Naive B cell (primary cell): ENCODE measurements around the gene FCMR. TPM values are rescaled to one million over a fixed set of nuclear protein-coding genes. Genes with fewer than 3 reads are reported as not detected.
A peak's percentile ranks its signal among the peaks of the same experiment; 100 is the strongest.

Experiments
- ATAC-seq, 2 donors: fragments of 150-1000 bp; cut with Tn5 transposase; 2 replicates each; pipeline ENCODE4 v1.10.0; 2021; ENCODE audit warnings: low read depth in 2 of 2, mild to moderate bottlenecking in 2 of 2, moderate library complexity in 2 of 2
- DNase-seq: peaks from one replicate; pipeline ENCODE4 v3.0.0; 2022
- H3K27ac Mint-ChIP-seq, 6 donors: one replicate each; pipeline ENCODE4 v1.8.0; 2020 to 2022; ENCODE audit warnings: mild to moderate bottlenecking in 6 of 6, mixed read lengths in 6 of 6, moderate library complexity in 5 of 6, inconsistent platforms in 2 of 6
- H3K27me3 Mint-ChIP-seq, 3 donors: one replicate each; pipeline ENCODE4 v1.8.0; 2021 to 2022; ENCODE audit warnings: mixed read lengths in 3 of 3, mild to moderate bottlenecking in 1 of 3
- H3K36me3 Mint-ChIP-seq, 2 donors: one replicate each; pipeline ENCODE4 v1.8.0; 2020 to 2022; ENCODE audit warnings: mixed read lengths in 2 of 2, inconsistent platforms in 1 of 2, mild to moderate bottlenecking in 1 of 2
- H3K4me1 Mint-ChIP-seq, 3 donors: one replicate each; pipeline ENCODE4 v1.8.0; 2020 to 2022; ENCODE audit warnings: mixed read lengths in 3 of 3, inconsistent platforms in 1 of 3, mild to moderate bottlenecking in 1 of 3, moderate library complexity in 1 of 3
- H3K4me3 Mint-ChIP-seq, 8 donors: one replicate each; pipeline ENCODE4 v1.8.0; 2020 to 2022; ENCODE audit warnings: mild to moderate bottlenecking in 8 of 8, mixed read lengths in 8 of 8, moderate library complexity in 8 of 8, inconsistent platforms in 2 of 8
- H3K9me3 Mint-ChIP-seq, 7 donors: one replicate each; pipeline ENCODE4 v1.8.0; 2020 to 2022; ENCODE audit warnings: mixed read lengths in 7 of 7, mild to moderate bottlenecking in 5 of 7, inconsistent platforms in 2 of 7, moderate library complexity in 1 of 7
- polyA plus RNA-seq, 6 donors: library from polyadenylated mRNA; unstranded; fragments of 300-500 nt; fragmentation: Illumina TruSeq; gene quantifications; one replicate each; pipeline ENCODE4 v1.2.3, GENCODE V29; 2021; ENCODE audit warnings: low read depth in 6 of 6

The FCMR gene
- polyA plus RNA-seq, 6 donors from 2014 or later = 1,550 to 2,548 (median 1,723) TPM

GRCh38 chr1:206944703-206945102 is 23.0 kb upstream of the FCMR start:
- Mint-ChIP-seq H3K4me3 (no peak overlapping the region), H3K27ac (no peak overlapping the region), H3K4me1 (peaks cover 7 to 10% (median 8%) of the 10 kb centered on the region in 3 donors), H3K27me3 (peaks cover 12 to 29% (median 20%) of the 10 kb centered on the region in 3 donors), H3K36me3 (no peaks in the 10 kb centered on the region), H3K9me3 (peaks cover 0 to 2% (median 0%) of the 10 kb centered on the region in 7 donors)
- DNase-seq = no peak
- ATAC-seq = no peak

DNA sequence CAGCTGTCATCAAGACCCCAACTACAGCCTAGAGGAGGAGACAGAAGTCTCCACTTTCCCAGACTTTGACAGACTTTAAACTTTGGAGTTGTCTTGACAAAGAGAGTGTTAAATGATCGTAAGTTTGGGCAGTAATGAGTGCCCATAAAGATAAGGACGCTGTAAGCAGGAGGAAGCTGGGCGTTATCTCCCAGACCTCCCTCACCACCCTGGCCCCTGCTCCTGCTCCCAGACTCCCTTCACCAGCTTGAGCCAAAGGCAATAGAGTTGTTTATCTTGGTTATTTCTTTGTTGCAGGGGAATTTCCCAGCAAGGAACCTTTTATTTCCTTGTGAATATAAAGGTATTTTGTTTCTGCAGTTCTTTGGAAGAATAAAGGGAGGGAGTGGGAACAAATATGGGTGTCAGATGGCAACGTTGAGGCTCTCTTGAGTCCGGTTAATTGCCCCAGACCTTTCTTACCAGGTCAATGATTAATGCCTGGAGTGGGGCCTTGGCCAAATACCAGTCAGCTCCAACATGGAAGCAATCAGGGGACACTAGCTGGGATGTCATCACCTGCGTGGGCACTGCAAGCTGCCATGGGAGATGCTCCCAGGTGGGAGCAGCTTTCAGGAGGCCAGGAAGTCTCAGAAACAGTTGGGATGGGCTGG is 20.2 kb upstream of the FCMR start:
- ATAC-seq (no peak), DNase-seq (no peak)
- Mint-ChIP-seq H3K4me3 (no peak overlapping the region), H3K27ac (peak overlapping the region in 1 of 6 donors; percentile 61), H3K27me3 (peaks cover 8 to 26% (median 17%) of the 10 kb centered on the region in 3 donors), H3K4me1 (peaks cover 0 to 3% (median 2%) of the 10 kb centered on the region in 3 donors), H3K9me3 (no peaks in the 10 kb centered on the region), H3K36me3 (no peaks in the 10 kb centered on the region)

DNA sequence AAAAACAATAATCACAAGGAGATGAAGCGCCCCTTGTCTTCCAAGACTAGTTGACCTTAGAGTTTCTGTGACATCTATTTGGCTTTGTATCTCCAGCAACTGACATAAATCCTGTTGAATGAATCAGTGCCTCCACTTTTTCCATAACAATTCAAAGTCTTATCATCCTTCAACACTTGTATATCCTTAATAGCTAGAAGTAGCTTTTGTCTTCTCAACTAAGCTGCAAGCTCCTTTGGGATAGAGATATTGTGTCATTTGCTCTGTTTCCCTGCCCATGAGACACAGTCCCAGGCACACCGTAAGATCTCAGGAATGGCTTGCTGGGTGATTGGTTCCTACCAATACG is 18.8 kb upstream of the FCMR start:
- peaks cover 0 to 2% (median under 1%) of the 10 kb centered on the region in 3 donors for H3K4me1 Mint-ChIP-seq
- DNase-seq (no peak), ATAC-seq (no peak)
- no peaks in the 10 kb centered on the region for H3K36me3 Mint-ChIP-seq
- H3K27me3 Mint-ChIP-seq = peaks cover 0 to 14% (median 7%) of the 10 kb centered on the region in 3 donors
- H3K9me3 Mint-ChIP-seq = no peaks in the 10 kb centered on the region
- H3K4me3 Mint-ChIP-seq = no peak overlapping the region
- H3K27ac Mint-ChIP-seq = no peak overlapping the region

GRCh38 chr1:206939841-206940587 is 18.3 kb upstream of the FCMR start:
- DNase-seq (no peak), ATAC-seq (no peak)
- Mint-ChIP-seq H3K27me3 (peaks cover 0 to 9% (median 7%) of the 10 kb centered on the region in 3 donors), H3K27ac (no peak overlapping the region), H3K36me3 (no peaks in the 10 kb centered on the region), H3K4me1 (peaks cover 2 to 6% (median 3%) of the 10 kb centered on the region in 3 donors), H3K4me3 (no peak overlapping the region), H3K9me3 (no peaks in the 10 kb centered on the region)

DNA sequence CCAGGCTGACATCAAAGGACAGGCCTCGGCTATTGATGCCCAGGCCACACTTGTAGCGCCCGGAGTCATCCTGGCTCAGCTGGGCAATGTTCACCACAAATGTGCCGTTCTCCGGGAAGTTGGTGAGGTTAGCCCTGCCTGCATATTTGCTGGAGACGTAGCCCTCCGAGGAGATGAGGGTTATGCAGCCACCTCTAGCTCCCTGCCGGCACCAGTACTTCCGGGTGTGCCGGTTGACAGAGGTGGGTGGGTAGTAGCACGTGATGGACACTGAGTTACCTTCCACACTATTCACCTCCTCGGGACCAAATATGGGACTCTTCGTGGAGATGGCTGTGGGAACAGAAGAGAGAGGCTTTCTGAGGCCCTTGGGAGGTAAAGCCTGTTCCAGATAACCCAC is 17.4 kb upstream of the FCMR start:
- no peak overlapping the region for H3K27ac Mint-ChIP-seq
- H3K4me3 Mint-ChIP-seq = no peak overlapping the region
- ATAC-seq = no peak
- H3K36me3 Mint-ChIP-seq = no peaks in the 10 kb centered on the region
- no peak for DNase-seq
- H3K4me1 Mint-ChIP-seq = peaks cover 2 to 8% (median 4%) of the 10 kb centered on the region in 3 donors
- peaks cover 0 to 7% (median 5%) of the 10 kb centered on the region in 3 donors for H3K27me3 Mint-ChIP-seq
- no peaks in the 10 kb centered on the region for H3K9me3 Mint-ChIP-seq

GRCh38 chr1:206937425-206937824 is 15.7 kb upstream of the FCMR start:
- ATAC-seq (no peak), DNase-seq (no peak)
- Mint-ChIP-seq H3K27me3 (no peaks in the 10 kb centered on the region), H3K27ac (no peak overlapping the region), H3K4me3 (no peak overlapping the region), H3K9me3 (no peaks in the 10 kb centered on the region), H3K4me1 (peaks cover 14 to 20% (median 15%) of the 10 kb centered on the region in 3 donors), H3K36me3 (no peaks in the 10 kb centered on the region)

DNA sequence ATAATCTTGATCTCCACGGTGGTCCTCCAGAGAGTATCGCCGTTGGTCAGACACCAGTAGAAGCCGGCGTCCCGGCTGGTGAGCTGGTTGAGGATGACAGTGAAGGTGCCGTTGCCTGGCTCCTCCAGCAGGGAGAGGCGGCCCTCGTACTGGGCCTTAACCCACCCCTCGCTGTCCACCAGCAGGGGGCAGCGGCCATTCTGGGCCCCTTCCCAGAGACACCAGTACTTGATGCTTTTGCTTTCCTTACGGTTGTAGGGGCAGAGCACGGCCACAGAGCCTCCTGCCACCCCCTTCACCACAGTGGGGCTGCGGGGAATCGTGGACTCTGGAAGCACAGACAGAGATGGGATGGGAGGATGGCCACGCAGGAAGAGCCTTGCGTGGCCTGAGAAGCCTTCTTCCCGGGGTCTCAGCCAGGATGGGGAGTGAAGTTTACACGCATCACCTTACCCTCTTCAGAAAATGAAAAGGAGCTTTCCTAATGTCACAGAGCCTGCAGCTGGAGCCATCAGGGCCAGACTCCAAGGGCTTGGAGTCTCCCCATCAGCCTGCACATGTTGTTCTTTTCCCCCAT is 13.8 kb upstream of the FCMR start:
- ATAC-seq (peak; percentile 38 to 42), DNase-seq (peak; percentile 52)
- Mint-ChIP-seq H3K27ac (peak overlapping the region in 2 of 6 donors; percentile 60 to 67), H3K4me3 (peak overlapping the region in 1 of 8 donors; percentile 75), H3K27me3 (no peaks in the 10 kb centered on the region), H3K4me1 (peaks cover 33 to 38% (median 33%) of the 10 kb centered on the region in 3 donors), H3K36me3 (no peaks in the 10 kb centered on the region), H3K9me3 (no peaks in the 10 kb centered on the region)

GRCh38 chr1:206933333-206933945 is 11.7 kb upstream of the FCMR start:
- DNase-seq = peak; percentile 69
- no peaks in the 10 kb centered on the region for H3K27me3 Mint-ChIP-seq
- H3K36me3 Mint-ChIP-seq = no peaks in the 10 kb centered on the region
- H3K4me3 Mint-ChIP-seq = peak overlapping the region in 6 of 8 donors; percentile 41 to 84 (median 70)
- H3K27ac Mint-ChIP-seq = peak overlapping the region in 5 of 6 donors; percentile 62 to 99 (median 98)
- no peaks in the 10 kb centered on the region for H3K9me3 Mint-ChIP-seq
- H3K4me1 Mint-ChIP-seq = peaks cover 47 to 54% (median 52%) of the 10 kb centered on the region in 3 donors
- peak; percentile 49 to 50 for ATAC-seq

DNA sequence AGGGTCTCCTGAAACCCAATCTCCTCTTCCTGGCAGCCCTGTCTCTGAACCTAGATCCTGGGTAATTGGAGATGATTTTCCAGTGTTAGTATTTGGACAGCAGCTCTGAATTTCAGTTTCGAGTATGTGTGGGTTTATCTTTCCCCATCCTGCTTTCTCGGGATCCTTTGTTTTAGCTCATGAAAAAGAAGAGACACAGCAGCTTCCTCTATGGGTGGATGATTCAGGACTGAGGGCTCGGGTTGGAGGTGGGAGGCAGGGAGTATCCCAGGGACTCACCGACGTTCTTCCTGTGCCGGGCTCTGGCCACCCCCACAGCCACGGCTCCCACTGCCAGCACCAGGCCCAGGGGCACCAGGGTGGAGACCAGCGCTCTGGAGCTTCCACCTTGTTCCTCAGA is 10.4 kb upstream of the FCMR start:
- no peaks in the 10 kb centered on the region for H3K9me3 Mint-ChIP-seq
- H3K36me3 Mint-ChIP-seq = no peaks in the 10 kb centered on the region
- ATAC-seq (no peak), DNase-seq (no peak)
- peak overlapping the region in 6 of 8 donors; percentile 33 to 93 (median 80) for H3K4me3 Mint-ChIP-seq
- peaks cover 57 to 67% (median 62%) of the 10 kb centered on the region in 3 donors for H3K4me1 Mint-ChIP-seq
- H3K27me3 Mint-ChIP-seq = no peaks in the 10 kb centered on the region
- peak overlapping the region; percentile 97 to 100 (median 99) for H3K27ac Mint-ChIP-seq

DNA sequence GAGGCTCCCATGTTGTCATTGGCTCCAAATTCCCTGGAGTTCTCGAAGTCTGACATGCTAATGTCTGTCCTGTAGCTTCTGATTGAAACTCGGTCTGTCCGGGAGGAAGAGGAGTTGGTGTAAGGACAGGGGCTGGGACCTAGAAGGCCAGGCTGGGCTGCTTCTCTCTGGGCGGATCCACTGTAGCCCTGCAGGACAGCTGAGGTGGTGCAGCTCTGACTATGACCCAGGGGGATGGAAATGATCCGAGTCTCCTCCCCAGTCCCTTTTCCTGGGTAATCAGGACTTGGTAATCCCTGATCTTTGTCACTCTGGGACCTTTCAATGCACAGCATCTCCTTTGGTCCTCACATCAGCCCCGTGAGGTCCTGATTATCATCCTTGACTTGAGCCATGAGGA is 10.0 kb upstream of the FCMR start:
- DNase-seq (no peak), ATAC-seq (no peak)
- H3K9me3 Mint-ChIP-seq = no peaks in the 10 kb centered on the region
- H3K4me1 Mint-ChIP-seq = peaks cover 58 to 67% (median 62%) of the 10 kb centered on the region in 3 donors
- H3K4me3 Mint-ChIP-seq = peak overlapping the region in 7 of 8 donors; percentile 15 to 93 (median 78)
- H3K27me3 Mint-ChIP-seq = no peaks in the 10 kb centered on the region
- peak overlapping the region; percentile 97 to 100 (median 99) for H3K27ac Mint-ChIP-seq
- no peaks in the 10 kb centered on the region for H3K36me3 Mint-ChIP-seq

GRCh38 chr1:206930210-206930798 is 8.6 kb upstream of the FCMR start:
- Mint-ChIP-seq H3K9me3 (no peaks in the 10 kb centered on the region), H3K27me3 (no peaks in the 10 kb centered on the region), H3K27ac (peak overlapping the region; percentile 97 to 100 (median 99)), H3K36me3 (no peaks in the 10 kb centered on the region), H3K4me3 (peak overlapping the region; percentile 61 to 93 (median 82)), H3K4me1 (peaks cover 58 to 67% (median 59%) of the 10 kb centered on the region in 3 donors)
- ATAC-seq = peak; percentile 75 to 79
- peak; percentile 79 for DNase-seq

DNA sequence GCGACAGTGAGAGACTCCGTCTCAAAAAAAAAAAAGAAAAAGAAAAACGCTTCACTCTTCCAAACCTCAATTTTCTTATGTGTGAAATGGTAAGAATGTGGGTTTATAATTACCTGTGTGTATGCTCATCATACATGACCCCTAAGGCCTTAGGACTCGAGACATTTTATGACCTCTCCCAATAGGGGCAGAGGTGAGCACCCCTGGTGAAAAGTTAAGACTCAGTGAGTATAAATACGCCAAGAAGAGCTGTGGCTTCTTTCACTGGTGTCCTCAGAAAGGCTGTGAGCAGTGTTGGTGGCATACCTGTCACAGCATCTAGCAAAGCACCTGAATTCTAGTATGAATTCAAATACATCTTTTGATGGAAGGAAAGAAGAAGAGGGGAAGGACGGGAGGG is 7.8 kb upstream of the FCMR start:
- DNase-seq (no peak), ATAC-seq (peak in 1 of 2 donors; percentile 8)
- H3K27me3 Mint-ChIP-seq = no peaks in the 10 kb centered on the region
- H3K36me3 Mint-ChIP-seq = no peaks in the 10 kb centered on the region
- H3K27ac Mint-ChIP-seq = peak overlapping the region; percentile 97 to 100 (median 99)
- no peaks in the 10 kb centered on the region for H3K9me3 Mint-ChIP-seq
- peak overlapping the region; percentile 61 to 93 (median 82) for H3K4me3 Mint-ChIP-seq
- peaks cover 54 to 67% (median 54%) of the 10 kb centered on the region in 3 donors for H3K4me1 Mint-ChIP-seq

DNA sequence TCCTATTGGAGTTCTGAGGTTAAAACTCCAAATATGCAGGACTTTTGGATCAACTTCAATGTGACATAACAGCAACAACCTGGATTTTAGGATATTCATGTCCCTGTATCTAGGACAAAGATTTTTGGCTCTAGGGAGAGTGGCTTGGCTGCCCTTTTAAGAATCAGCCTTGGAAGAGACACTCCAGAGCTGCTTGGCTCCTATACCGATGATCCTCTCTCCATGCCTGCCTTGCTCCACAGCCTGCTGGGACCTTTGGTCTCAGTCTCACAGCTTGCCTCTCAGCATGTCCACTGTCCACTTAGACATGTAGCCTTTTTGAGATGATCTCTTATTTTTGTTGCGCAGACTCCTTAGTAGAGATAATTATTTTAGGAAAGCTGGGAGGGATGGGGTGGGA is 4.5 kb upstream of the FCMR start:
- H3K4me1 Mint-ChIP-seq = peaks cover 31 to 42% (median 31%) of the 10 kb centered on the region in 3 donors
- H3K4me3 Mint-ChIP-seq = peak overlapping the region in 1 of 8 donors; percentile 39
- no peaks in the 10 kb centered on the region for H3K9me3 Mint-ChIP-seq
- ATAC-seq = no peak
- no peaks in the 10 kb centered on the region for H3K36me3 Mint-ChIP-seq
- no peak for DNase-seq
- no peaks in the 10 kb centered on the region for H3K27me3 Mint-ChIP-seq
- H3K27ac Mint-ChIP-seq = peak overlapping the region in 2 of 6 donors; percentile 57 to 98
